Effector CD4-positive, alpha-beta T cell (primary cell): ENCODE data around the gene MYO7A.
A peak's percentile ranks its signal among the peaks of the same experiment; 100 is the strongest.

Source experiments
- DNase-seq: peaks from one replicate; pipeline ENCODE4 v3.0.0-alpha.2; 2020
- total RNA-seq: gene quantifications from one replicate; lab custom pipeline; 2026; lab: John Stamatoyannopoulos, UW

The MYO7A gene
- total RNA-seq: 1.7 reads per million

DNA sequence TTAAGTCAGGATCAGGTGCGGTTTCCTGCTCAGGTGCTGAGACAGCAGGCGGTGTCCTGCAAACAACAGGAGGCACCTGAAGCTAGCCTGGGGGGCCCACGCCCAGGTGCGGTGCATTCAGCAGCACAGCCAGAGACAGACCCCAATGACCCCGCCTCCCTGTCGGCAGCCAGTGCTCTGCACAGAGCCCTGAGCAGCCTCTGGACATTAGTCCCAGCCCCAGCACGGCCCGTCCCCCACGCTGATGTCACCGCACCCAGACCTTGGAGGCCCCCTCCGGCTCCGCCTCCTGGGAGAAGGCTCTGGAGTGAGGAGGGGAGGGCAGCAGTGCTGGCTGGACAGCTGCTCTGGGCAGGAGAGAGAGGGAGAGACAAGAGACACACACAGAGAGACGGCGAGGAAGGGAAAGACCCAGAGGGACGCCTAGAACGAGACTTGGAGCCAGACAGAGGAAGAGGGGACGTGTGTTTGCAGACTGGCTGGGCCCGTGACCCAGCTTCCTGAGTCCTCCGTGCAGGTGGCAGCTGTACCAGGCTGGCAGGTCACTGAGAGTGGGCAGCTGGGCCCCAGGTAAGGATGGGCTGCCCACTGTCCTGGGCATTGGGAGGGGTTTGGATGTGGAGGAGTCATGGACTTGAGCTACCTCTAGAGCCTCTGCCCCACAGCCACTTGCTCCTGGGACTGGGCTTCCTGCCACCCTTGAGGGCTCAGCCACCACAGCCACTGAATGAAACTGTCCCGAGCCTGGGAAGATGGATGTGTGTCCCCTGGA lies at the start of gene MYO7A:
Gene MYO7A, plus strand, starts transcription at position 327 of the 772 bp plus-strand sequence. CDS start 2,389 bp downstream, outside the sequence.
- no peak for DNase-seq

DNA sequence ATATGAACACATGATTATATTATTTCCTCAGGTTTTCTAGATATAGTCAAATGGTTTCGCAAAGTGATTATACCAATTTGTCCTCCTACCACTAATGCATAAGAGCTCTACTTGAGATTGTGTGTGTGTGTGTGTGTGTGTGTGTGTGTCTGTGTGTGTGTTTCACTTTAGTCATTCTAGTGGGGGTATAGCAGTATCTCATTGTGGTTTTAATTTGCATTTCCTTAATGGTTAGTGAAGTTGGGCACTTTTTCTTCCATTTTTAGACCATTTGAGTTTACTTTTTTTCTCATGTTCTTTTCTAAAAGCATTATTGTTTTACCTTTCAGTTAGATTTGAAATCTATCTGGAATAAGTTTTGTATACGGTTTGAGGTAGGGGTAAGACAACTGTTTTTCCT lies 48.4 kb upstream of the MYO7A start:
- DNase-seq: no peak

- no peak for DNase-seq
Measured at GRCh38 chr11:77080643-77081210, 47.3 kb upstream of the MYO7A start.

GRCh38 chr11:77081381-77081851 lies 46.6 kb upstream of the MYO7A start:
- DNase-seq: no peak

- DNase-seq: no peak
Measured at GRCh38 chr11:77081976-77082836, 45.8 kb upstream of the MYO7A start.

- DNase-seq: peak; percentile 19
Measured at GRCh38 chr11:77082838-77083565, 45.0 kb upstream of the MYO7A start.

DNA sequence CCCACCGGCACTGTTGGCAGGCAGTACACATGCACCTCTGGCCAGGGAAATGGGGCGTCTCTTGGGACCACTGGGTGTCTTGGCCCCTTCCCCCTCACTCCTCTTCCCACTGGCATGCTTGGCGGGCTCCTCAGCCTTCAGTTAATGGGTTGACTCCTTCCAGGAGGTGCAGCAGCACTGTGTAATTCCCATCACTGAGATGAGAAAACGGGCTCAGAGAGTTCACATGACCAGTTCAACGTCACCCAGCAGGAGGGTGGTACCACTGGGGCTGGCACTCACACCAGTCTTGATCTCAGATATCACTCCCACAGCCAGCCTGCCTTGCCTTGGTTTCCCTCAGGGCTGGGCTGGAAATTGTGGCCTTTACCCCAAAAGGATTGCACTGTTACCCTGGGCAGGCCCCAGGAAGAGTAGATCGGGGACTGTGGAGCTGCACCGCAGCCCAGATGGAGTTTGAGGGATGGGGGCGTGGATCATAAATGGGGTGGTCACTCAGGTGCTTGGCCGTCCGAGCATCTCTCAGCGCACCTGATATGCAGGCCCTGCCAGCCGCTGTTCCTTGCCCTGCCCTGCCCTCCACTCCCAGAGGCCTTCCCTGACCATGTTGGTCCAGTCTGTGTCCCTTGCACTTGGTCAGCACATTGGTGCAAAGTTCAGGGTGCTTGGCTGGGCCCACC lies 44.3 kb upstream of the MYO7A start:
- no peak for DNase-seq

GRCh38 chr11:77084581-77085191 lies 43.4 kb upstream of the MYO7A start:
- DNase-seq: no peak

DNA sequence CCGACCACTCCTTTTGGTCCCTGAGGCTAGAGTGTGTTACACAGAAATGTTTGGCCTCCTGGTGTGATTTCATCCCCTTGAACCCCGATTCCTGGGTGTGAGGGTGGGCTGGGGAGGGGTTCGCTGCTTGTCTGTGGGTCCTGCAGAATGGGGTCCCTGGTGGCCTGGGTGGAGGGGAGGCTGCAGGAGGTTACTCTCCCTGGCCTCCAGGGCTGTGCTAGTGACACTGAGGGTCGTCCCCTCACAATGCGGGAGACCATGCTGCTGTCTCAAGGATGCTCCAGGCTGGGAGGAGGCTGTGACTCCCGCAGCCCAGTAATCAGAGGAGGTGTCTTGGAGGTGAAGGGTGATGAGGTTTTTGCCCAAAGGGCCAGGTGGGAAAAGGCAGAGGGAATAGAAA lies 42.4 kb upstream of the MYO7A start:
- DNase-seq: no peak

DNA sequence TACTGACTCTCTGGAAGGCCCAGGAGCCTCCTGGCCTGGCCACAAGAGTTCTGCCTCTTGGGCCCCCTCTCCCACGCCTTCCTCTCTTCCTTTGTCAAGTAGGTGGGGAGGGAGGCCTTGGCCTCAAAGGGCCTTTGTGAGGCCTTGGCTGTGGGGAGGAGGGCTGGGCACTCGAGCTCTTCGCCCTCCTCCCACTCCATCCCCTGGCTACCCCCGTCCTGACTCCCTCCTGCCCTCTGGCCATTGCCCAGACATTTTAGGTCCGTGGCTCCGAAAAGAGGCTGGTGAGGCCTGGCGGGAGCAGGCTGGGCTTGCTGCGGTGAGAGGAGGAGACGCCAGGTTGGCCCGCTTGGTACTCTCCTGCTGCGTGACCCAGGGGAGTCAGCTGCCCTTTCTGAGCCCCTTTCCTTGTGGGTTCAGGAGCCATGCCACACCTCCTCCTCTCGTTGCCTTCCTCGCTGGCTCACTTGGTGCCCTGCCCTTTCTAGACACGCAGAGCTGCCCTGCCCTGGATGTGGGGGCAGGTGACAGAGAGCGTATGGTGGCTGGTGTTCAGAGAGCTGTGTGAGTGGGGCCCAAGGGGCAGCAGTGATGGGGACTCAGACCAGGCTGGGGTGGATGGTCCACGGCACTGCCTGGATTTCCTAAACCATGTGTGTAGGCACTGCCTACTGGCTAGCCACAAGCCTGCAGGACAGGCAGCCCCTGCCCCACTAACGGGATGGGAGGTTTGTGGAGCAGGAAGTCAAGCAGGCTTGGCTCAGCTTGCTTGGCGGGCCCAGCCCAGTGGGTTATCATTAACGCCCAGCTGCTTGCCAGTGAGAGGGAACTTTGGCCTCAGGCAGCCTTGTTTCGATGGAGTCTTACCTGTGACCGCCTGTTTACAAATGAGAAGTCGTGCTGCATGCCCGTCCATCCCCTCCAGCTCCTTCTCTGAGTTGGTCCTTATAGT lies 41.2 kb upstream of the MYO7A start:
- DNase-seq: no peak

GRCh38 chr11:77087723-77088225 lies 40.3 kb upstream of the MYO7A start:
- DNase-seq: no peak

DNA sequence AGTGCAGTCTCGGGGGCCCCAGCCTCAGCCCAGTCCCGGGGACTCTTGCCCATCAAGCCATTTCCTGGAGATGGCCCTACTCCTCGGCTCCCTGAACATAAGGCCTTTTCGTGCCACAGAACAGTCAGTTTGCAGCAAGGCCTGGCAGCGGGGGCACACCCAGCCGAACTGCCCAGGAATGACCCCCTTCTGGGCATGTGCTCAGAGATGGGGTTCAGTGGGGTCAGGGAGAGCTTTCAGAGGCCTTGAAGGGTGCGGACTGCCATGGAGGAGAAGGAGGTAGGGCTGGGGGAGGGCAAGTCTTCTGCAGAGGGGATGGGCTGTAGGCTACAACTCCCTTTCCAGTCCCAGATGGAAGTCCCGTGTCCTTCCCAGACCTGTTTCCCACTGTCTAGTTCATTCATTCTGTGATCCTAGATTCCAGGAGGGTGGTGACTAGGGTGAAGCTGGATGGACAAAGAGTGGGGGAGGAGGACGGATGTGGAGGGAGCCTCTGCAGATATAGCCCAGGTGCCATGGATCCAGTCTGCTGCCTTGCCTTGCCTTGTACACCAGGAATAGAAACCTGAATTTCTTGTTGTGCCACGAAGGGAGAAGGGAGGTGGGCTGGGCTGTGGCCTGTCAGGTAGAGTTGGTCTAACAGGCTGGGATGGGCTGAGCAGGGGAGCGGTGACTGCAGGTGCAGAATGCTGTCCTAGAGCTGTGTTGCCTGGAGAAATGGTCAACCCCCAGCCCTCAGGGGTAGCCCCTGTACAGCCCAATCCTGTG lies 39.6 kb upstream of the MYO7A start:
- no peak for DNase-seq

DNA sequence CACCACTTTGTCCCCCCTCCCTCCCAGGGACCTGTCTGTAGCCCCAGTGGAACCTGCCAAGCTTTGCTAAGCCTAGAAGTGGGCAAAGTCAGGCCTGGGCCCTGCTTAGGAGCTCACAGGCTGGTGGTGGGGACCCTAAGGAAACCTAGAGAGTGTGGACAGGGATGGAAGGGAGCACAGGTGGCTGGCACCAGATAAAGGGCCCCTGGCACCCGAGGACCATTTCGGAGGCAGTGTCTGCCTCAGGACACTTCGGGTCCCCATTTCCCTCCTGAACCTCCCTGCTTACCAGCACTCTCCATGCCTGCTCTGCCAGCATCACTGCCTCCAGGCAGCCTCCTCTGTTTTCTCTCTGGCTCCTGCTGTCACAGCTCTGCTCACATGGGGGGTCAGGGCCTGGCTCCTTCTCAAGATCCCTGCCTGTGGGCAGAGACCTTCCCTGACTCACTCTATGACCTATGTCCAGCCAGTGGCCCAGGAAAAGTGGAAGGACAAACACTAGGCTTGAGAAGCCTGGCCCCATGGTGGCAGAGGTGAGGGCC lies 39.0 kb upstream of the MYO7A start:
- no peak for DNase-seq

DNA sequence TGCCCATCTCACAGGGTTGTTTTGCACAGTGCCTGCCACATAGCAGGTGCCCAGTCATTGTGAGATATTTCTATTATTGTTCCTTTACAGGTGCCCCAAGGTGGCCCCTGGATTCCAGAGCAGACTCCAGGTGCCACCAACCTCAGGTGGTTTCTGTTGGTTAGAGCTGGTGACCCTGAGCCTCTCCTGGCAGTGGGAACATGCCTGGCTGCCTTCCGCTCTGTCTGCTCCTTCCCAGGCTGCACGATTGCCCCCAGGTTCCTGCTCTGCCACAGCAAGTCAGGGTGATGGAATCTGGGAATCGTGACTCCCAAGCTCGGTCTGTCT lies 38.0 kb upstream of the MYO7A start:
- DNase-seq: no peak

- no peak for DNase-seq
Measured at GRCh38 chr11:77090373-77091111, 37.5 kb upstream of the MYO7A start.

DNA sequence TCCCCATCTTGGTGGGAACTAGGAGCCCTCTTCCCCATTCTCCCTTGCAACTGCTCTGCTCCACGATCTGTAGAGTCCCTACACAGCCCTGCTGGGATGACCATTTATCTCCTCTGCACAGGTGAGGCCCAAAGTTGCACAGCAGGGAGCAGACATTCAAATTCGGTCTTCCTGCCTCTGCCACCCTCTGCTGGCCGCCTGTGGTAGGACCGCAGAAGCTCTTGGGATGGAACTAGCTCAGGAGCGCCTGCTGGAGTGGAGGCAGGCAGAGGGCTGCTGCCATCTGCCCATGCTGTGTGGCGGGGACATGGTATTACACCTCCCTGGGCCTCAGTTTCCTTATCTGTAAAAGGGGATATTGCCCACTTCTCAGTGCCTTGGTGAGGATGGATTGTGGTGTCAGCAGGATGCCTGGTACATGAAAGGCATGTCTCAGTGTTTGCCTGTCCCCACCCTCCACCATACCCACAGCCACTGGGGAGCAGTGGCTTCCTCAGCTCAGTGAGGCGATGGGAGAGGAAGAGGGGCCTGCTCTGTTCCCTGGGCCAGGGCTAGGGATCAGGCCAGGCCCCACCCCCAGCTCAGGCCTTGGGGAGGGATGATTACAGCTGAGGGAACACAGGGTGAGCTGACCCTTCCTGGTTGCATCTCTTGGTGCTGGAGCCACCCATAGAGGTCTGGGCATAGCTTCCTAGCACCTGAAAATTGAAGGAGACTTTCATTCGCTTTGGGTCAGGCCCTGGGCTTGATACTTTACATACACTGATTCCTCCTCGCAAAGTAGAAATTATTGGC lies 36.7 kb upstream of the MYO7A start:
- peak; percentile 70 for DNase-seq

DNA sequence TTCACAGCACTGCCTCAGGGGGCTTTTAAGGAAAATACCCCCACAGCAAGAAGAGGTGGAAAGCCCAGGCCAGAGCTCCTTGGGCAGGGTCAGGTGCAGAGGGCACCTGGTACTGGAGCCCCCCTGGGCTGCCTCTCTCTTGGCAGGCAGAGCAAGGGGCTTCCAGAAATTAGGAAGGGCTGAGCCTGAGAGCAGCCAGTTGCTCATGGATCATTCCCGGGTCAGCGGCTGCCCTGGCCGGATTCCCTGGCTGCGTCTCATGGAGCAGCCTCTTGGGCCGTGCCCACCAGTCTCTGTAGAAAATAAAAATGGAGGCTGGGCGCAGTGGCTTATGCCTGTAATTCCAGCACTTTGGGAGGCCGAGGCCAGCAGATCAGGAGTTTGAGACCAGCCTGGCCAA lies 35.7 kb upstream of the MYO7A start:
- DNase-seq: no peak
